A549 treated with RU486 at 1 μM for 4 hours (cell line): ENCODE data around the gene TINCR. TPM values are rescaled to one million over a fixed set of nuclear protein-coding genes. Genes with fewer than 3 reads are reported as not detected.

Experiments
- total RNA-seq: library from RNA; stranded (reverse); fragments of 200-300 nt; extraction: Qiagen RNA extraction; gene quantifications from 5 replicates; pipeline ENCODE4 v1.2.3, GENCODE V29; 2022; ENCODE audit warnings: low read depth

Gene TINCR
- 2.0 to 3.1 TPM (median 2.6 TPM) in 5 replicates for total RNA-seq

GRCh38 chr19:5567360-5567969 is at the start of gene TINCR:
Gene TINCR, minus strand, starts transcription at chr19:5567953.

Other genes starting within 250 kb of the TINCR start
- 18.0 to 28.6 TPM (median 20.9 TPM) in 5 replicates for gene PTPRS, start 227.1 kb downstream of the TINCR start, total RNA-seq
- not detected in 5 replicates for gene ZNRF4, start 112.5 kb downstream of the TINCR start, total RNA-seq
- 26.6 to 43.7 TPM (median 37.3 TPM) in 5 replicates for gene SAFB2, start 54.8 kb upstream of the TINCR start, total RNA-seq
- gene SAFB, start 55.1 kb upstream of the TINCR start, total RNA-seq: 53.9 to 60.1 TPM (median 57.1 TPM) in 5 replicates
- 45.1 to 70.1 TPM (median 66.8 TPM) in 5 replicates for gene MICOS13, start 112.6 kb upstream of the TINCR start, total RNA-seq
- gene HSD11B1L, start 113.1 kb upstream of the TINCR start, total RNA-seq: 2.8 to 5.2 TPM (median 4.5 TPM) in 5 replicates
- gene RPL36, start 122.3 kb upstream of the TINCR start, total RNA-seq: 735 to 913 TPM (median 777 TPM) in 5 replicates
- gene LONP1, start 152.2 kb upstream of the TINCR start, total RNA-seq: 44.8 to 62.0 TPM (median 59.6 TPM) in 5 replicates
- gene CATSPERD, start 152.7 kb upstream of the TINCR start, total RNA-seq: not detected in 5 replicates
- 1.7 to 3.5 TPM (median 2.5 TPM) in 5 replicates for gene PRR22, start 216.8 kb upstream of the TINCR start, total RNA-seq
- gene DUS3L, start 223.2 kb upstream of the TINCR start, total RNA-seq: 28.4 to 34.0 TPM (median 31.9 TPM) in 5 replicates
- gene NRTN, start 237.1 kb upstream of the TINCR start, total RNA-seq: 0.37 to 0.89 TPM (median 0.58 TPM) in 5 replicates